WTC11 (cell line): ENCODE data around the gene OGDHL. TPM values are rescaled to one million over a fixed set of nuclear protein-coding genes. Genes with fewer than 3 reads are reported as not detected.
"Not testable (repeated sequence)": the region's sequence is repeated elsewhere in the genome, so short reads cannot be mapped to it uniquely, and the experiment has no call there.

ENCODE experiments used
- ATAC-seq: fragments of 200-7000 bp; cut with Tn5 transposase; 2 replicates; pipeline ENCODE4 v1.10.0; 2021; ENCODE audit warnings: mild to moderate bottlenecking, moderate library complexity
- CTCF ChIA-PET: fragments of 300-600 bp; sonication (Branson Sonifier 250); formaldehyde crosslinking; loops from one replicate; lab custom pipeline; 2021; ENCODE audit warnings: antibody characterized with exemption; lab: Charles Lee
- POLR2A ChIA-PET: fragments of 350-600 bp; sonication (Branson Sonifier 250); formaldehyde crosslinking; loops from one replicate; lab custom pipeline; 2021; ENCODE audit warnings: antibody characterized with exemption; lab: Charles Lee
- DNase-seq: peaks from one replicate; pipeline ENCODE4 v3.0.0; 2021; ENCODE audit warnings: low spot score
- H3K27ac Mint-ChIP-seq: 2 replicates; pipeline ENCODE4 v1.8.0; 2021; ENCODE audit warnings: mixed read lengths
- H3K27me3 Mint-ChIP-seq: 2 replicates; pipeline ENCODE4 v1.8.0; 2021; ENCODE audit warnings: low read depth, mild to moderate bottlenecking, moderate library complexity, mixed read lengths
- H3K36me3 Mint-ChIP-seq: 2 replicates; pipeline ENCODE4 v1.8.0; 2021; ENCODE audit warnings: mixed read lengths
- H3K4me1 Mint-ChIP-seq: 2 replicates; pipeline ENCODE4 v1.8.0; 2022; ENCODE audit warnings: mixed read lengths
- H3K4me3 Mint-ChIP-seq: 2 replicates; pipeline ENCODE4 v1.8.0; 2021; ENCODE audit warnings: mild to moderate bottlenecking, moderate library complexity, mixed read lengths
- H3K9me3 Mint-ChIP-seq: 2 replicates; pipeline ENCODE4 v1.8.0; 2021; ENCODE audit warnings: mixed read lengths
- ARID4B ChIP-seq: sonication (generic); formaldehyde crosslinking; IDR thresholded peaks from 2 replicates; pipeline ENCODE4 v1.8.0; 2023; ENCODE audit warnings: missing genetic modification reagents, mild to moderate bottlenecking, borderline replicate concordance
- E2F4 ChIP-seq: sonication (generic); formaldehyde crosslinking; IDR thresholded peaks from 2 replicates; pipeline ENCODE4 v1.8.1; 2022; ENCODE audit warnings: low read depth, mild to moderate bottlenecking, moderate library complexity, missing genetic modification reagents, borderline replicate concordance
- ELF4 ChIP-seq: sonication (generic); formaldehyde crosslinking; IDR thresholded peaks from 2 replicates; pipeline ENCODE4 v1.8.1; 2022; ENCODE audit warnings: low read depth, mild to moderate bottlenecking, moderate library complexity, missing genetic modification reagents
- EMX1 ChIP-seq: fragments of 250-450 bp; sonication (Bioruptor Pico); IDR thresholded peaks from 2 replicates; pipeline ENCODE4 v1.8.0; 2021; ENCODE audit warnings: mild to moderate bottlenecking
- ERG ChIP-seq: fragments of 250-450 bp; sonication (Bioruptor Pico); IDR thresholded peaks from 2 replicates; pipeline ENCODE4 v1.8.0; 2021; ENCODE audit warnings: mild to moderate bottlenecking
- GRHL2 ChIP-seq: fragments of 250-450 bp; sonication (Bioruptor Pico); IDR thresholded peaks from 2 replicates; pipeline ENCODE4 v1.8.0; 2022; ENCODE audit warnings: mild to moderate bottlenecking, moderate library complexity; ENCODE audit not compliant: insufficient replicate concordance, severe bottlenecking
- MXD4 ChIP-seq: fragments of 250-450 bp; sonication (Bioruptor Pico); IDR thresholded peaks from 2 replicates; pipeline ENCODE4 v1.8.0; 2021; ENCODE audit warnings: mild to moderate bottlenecking, moderate library complexity, borderline replicate concordance
- NR2C2 ChIP-seq: sonication (generic); formaldehyde crosslinking; IDR thresholded peaks from 2 replicates; pipeline ENCODE4 v1.8.0; 2022; ENCODE audit warnings: mild to moderate bottlenecking, missing genetic modification reagents
- RELA ChIP-seq: sonication (generic); formaldehyde crosslinking; IDR thresholded peaks from 2 replicates; pipeline ENCODE4 v1.8.1; 2022; ENCODE audit warnings: missing genetic modification reagents, mild to moderate bottlenecking, borderline replicate concordance
- USF2 ChIP-seq: sonication (generic); formaldehyde crosslinking; IDR thresholded peaks from 2 replicates; pipeline ENCODE4 v1.8.1; 2023; ENCODE audit warnings: mild to moderate bottlenecking, missing genetic modification reagents, moderate library complexity
- ZNF317 ChIP-seq: sonication (generic); formaldehyde crosslinking; IDR thresholded peaks from 2 replicates; pipeline ENCODE4 v1.8.1; 2023; ENCODE audit warnings: low read depth, mild to moderate bottlenecking, moderate library complexity, missing genetic modification reagents, borderline replicate concordance
- total RNA-seq: library from RNA; stranded (reverse); gene quantifications from 3 replicates; pipeline ENCODE4 v1.2.3, GENCODE V29; 2021
- TF ChIP-seq, protein P1 (sequence below): sonication (generic); formaldehyde crosslinking; IDR thresholded peaks from 2 replicates; pipeline ENCODE4 v1.8.1; 2023; ENCODE audit warnings: mild to moderate bottlenecking, missing genetic modification reagents, moderate library complexity

Gene OGDHL
- total RNA-seq, 1 experiment from 2014 or later, result 35.1 TPM

GRCh38 chr10:49756641-49757040 lies 5.5 kb downstream of the OGDHL start:
- TF ChIP-seq ZNF317 (CRISPR knock-in tag) (no peak), ELF4 (CRISPR knock-in tag) (no peak), RELA (CRISPR knock-in tag) (no peak), E2F4 (CRISPR knock-in tag) (no peak), ARID4B (CRISPR knock-in tag) (no peak)
- TF ChIP-seq, protein P1, sequence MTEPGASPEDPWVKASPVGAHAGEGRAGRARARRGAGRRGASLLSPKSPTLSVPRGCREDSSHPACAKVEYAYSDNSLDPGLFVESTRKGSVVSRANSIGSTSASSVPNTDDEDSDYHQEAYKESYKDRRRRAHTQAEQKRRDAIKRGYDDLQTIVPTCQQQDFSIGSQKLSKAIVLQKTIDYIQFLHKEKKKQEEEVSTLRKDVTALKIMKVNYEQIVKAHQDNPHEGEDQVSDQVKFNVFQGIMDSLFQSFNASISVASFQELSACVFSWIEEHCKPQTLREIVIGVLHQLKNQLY (CRISPR knock-in tag), result no peak
- no peak overlapping the region for H3K4me3 Mint-ChIP-seq
- no peaks in the 10 kb centered on the region for H3K9me3 Mint-ChIP-seq
- POLR2A ChIA-PET, result no interaction called here
- ATAC-seq (no peak), DNase-seq (no peak)
- peaks cover 19% of the 10 kb centered on the region for H3K36me3 Mint-ChIP-seq
- H3K27me3 Mint-ChIP-seq, result no peaks in the 10 kb centered on the region
- CTCF ChIA-PET, result no interaction called here
- no peak overlapping the region for H3K27ac Mint-ChIP-seq
- peaks cover 11% of the 10 kb centered on the region for H3K4me1 Mint-ChIP-seq

- peaks cover 25% of the 10 kb centered on the region for H3K36me3 Mint-ChIP-seq
- no peaks in the 10 kb centered on the region for H3K27me3 Mint-ChIP-seq
- no peak for DNase-seq
- no peak overlapping the region for H3K4me3 Mint-ChIP-seq
- peaks cover 9% of the 10 kb centered on the region for H3K4me1 Mint-ChIP-seq
- H3K9me3 Mint-ChIP-seq, result no peaks in the 10 kb centered on the region
- no peak for ATAC-seq
- CTCF ChIA-PET, result no interaction called here
- TF ChIP-seq GRHL2 (no peak), EMX1 (CRISPR knock-in tag) (no peak), USF2 (no peak), NR2C2 (CRISPR knock-in tag) (no peak), ERG (no peak), MXD4 (CRISPR knock-in tag) (no peak)
- POLR2A ChIA-PET, result no interaction called here
- no peak overlapping the region for H3K27ac Mint-ChIP-seq
These were observed 6.1 kb downstream of the OGDHL start for GRCh38 chr10:49756031-49756430.

- H3K27ac Mint-ChIP-seq, CTCF ChIA-PET, H3K4me3 Mint-ChIP-seq, H3K4me1 Mint-ChIP-seq, POLR2A ChIA-PET, DNase-seq, H3K9me3 Mint-ChIP-seq, ATAC-seq, H3K27me3 Mint-ChIP-seq: not testable (repeated sequence)
- H3K36me3 Mint-ChIP-seq, result peaks cover 30% of the 10 kb centered on the region
These were observed 7.2 kb downstream of the OGDHL start for GRCh38 chr10:49754951-49755350.
